ENCODE results near the gene NCK1. TPM values are rescaled to one million over a fixed set of nuclear protein-coding genes. Genes with fewer than 3 reads are reported as not detected.

Gene NCK1
- total and polyA plus RNA-seq, 9 of the 15 experiments (the other 6 are each of a cell fraction or from before 2014, with no cell fraction given) = 17.3 to 30.5 (median 25.0) TPM

GRCh38 chr3:136899622-136900158 lies 37.7 kb downstream of the NCK1 start (continued):
- no peak for TF ChIP-seq ZNF586 (CRISPR knock-in tag; conservative IDR thresholded peaks at IDR 0.05)
- TF ChIP-seq KAT7 (CRISPR knock-in tag; IDR thresholded peaks at IDR 0.05; ENCODE audit: borderline replicate concordance) = no peak
- TF ChIP-seq CHD4 (IDR thresholded peaks at IDR 0.05; ENCODE audit: insufficient read depth, insufficient replicate concordance, low read depth, low read length, poor library complexity, severe bottlenecking) = no peak
- no peak for TF ChIP-seq ID3 (CRISPR knock-in tag; IDR thresholded peaks at IDR 0.05)
- TF ChIP-seq ID3 (tag; IDR thresholded peaks at IDR 0.05) = no peak
- no peak for TF ChIP-seq ZC3H4 (CRISPR knock-in tag; IDR thresholded peaks at IDR 0.05; ENCODE audit: borderline replicate concordance)
- peak; percentile 89 for TF ChIP-seq PML (IDR thresholded peaks at IDR 0.05; ENCODE audit: low read length)
- no peak for TF ChIP-seq ZNF133 (CRISPR knock-in tag; IDR thresholded peaks at IDR 0.05)
- TF ChIP-seq MTF1 (CRISPR knock-in tag; IDR thresholded peaks at IDR 0.05; ENCODE audit: borderline replicate concordance) = no peak
- TF ChIP-seq ZNF75A (CRISPR knock-in tag; IDR thresholded peaks at IDR 0.05) = no peak
- TF ChIP-seq ZNF134 (CRISPR knock-in tag; conservative IDR thresholded peaks at IDR 0.05) = no peak
- TF ChIP-seq TFE3 (CRISPR knock-in tag; IDR thresholded peaks at IDR 0.05) = no peak
- TF ChIP-seq BRD9 (IDR thresholded peaks at IDR 0.05; ENCODE audit: low read depth, partially characterized antibody) = no peak
- TF ChIP-seq RBBP5 (IDR thresholded peaks at IDR 0.05; ENCODE audit: borderline replicate concordance, insufficient read depth, low read length, poor library complexity, severe bottlenecking) = no peak
- TF ChIP-seq PBX2 (CRISPR knock-in tag; IDR thresholded peaks at IDR 0.05; ENCODE audit: low read depth) = no peak
- TF ChIP-seq PBX2 (tag; conservative IDR thresholded peaks at IDR 0.05; ENCODE audit: low read depth) = peak; percentile 32; the same call in 1 of the 2 replicates
- TF ChIP-seq ZMIZ1 (IDR thresholded peaks at IDR 0.05; ENCODE audit: low read depth in 2 of 2, low read length in 2 of 2) = 0 out of 4 replicates have a peak, but pooled peaks of 1 of the 2 experiments have one; percentile 28
- no peak for TF ChIP-seq POLR2G (IDR thresholded peaks at IDR 0.05; ENCODE audit: low read depth, low read length)
- no peak for TF ChIP-seq ZNF431 (CRISPR knock-in tag; IDR thresholded peaks at IDR 0.05)
- no peak for TF ChIP-seq SNRNP70 (optimal IDR thresholded peaks at IDR 0.05; ENCODE audit: low read depth, low read length)
- TF ChIP-seq DPF2 (IDR thresholded peaks at IDR 0.05) = peak; percentile 91
